GM23338 (cell line): Measurements from ENCODE around the gene KIAA0513. TPM values are rescaled to one million over a fixed set of nuclear protein-coding genes. Genes with fewer than 3 reads are reported as not detected.

Experiments
- ATAC-seq: fragments of 200-7000 bp; cut with Tn5 transposase; 3 replicates; pipeline ENCODE4 v1.9.1; 2020
- DNase-seq: peaks from one replicate; pipeline ENCODE4 v3.0.0-alpha.2; 2015; ENCODE audit warnings: low spot score
- H2AFZ ChIP-seq: fragments of 200-600 bp; sonication (generic); 2 replicates; pipeline ENCODE4 v1.8.0; 2016; ENCODE audit warnings: antibody characterized with exemption, mild to moderate bottlenecking, moderate library complexity
- H3F3A ChIP-seq: fragments of 200-600 bp; sonication (generic); replicated peaks from 2 replicates; pipeline ENCODE4 v1.8.0; 2017; ENCODE audit warnings: antibody characterized with exemption, mixed run types, low read depth
- H3K27ac ChIP-seq: fragments of 200-600 bp; sonication (generic); 2 replicates; pipeline ENCODE4 v1.6.1; 2016; ENCODE audit warnings: low read depth
- H3K27me3 ChIP-seq: fragments of 200-600 bp; sonication (generic); 2 replicates; pipeline ENCODE4 v1.8.0; 2016; ENCODE audit warnings: mild to moderate bottlenecking, mixed run types, moderate library complexity; ENCODE audit not compliant: insufficient read depth
- H3K36me3 ChIP-seq: fragments of 200-600 bp; sonication (generic); 2 replicates; pipeline ENCODE4 v1.8.0; 2016; ENCODE audit warnings: mild to moderate bottlenecking; ENCODE audit not compliant: insufficient read depth
- H3K4me1 ChIP-seq: fragments of 200-600 bp; sonication (generic); 2 replicates; pipeline ENCODE4 v1.8.0; 2016; ENCODE audit warnings: mild to moderate bottlenecking, moderate library complexity; ENCODE audit not compliant: insufficient read depth
- H3K4me2 ChIP-seq: fragments of 200-600 bp; sonication (generic); 2 replicates; pipeline ENCODE4 v1.7.1; 2017; ENCODE audit warnings: mixed run types
- H3K4me3 ChIP-seq: fragments of 200-600 bp; sonication (generic); 2 replicates; pipeline ENCODE4 v1.6.1; 2016; ENCODE audit warnings: mixed run types
- H3K79me2 ChIP-seq: fragments of 200-600 bp; sonication (generic); replicated peaks from 2 replicates; pipeline ENCODE4 v1.8.0; 2017; ENCODE audit warnings: mild to moderate bottlenecking; ENCODE audit not compliant: insufficient read depth
- H3K9me2 ChIP-seq: fragments of 200-600 bp; sonication (generic); 2 replicates; pipeline ENCODE4 v1.8.0; 2017; ENCODE audit not compliant: insufficient read depth
- H4K20me1 ChIP-seq: fragments of 200-600 bp; sonication (generic); replicated peaks from 2 replicates; pipeline ENCODE4 v1.8.0; 2017; ENCODE audit warnings: mild to moderate bottlenecking; ENCODE audit not compliant: insufficient read depth
- H3K27ac Mint-ChIP-seq: 2 replicates; pipeline ENCODE4 v1.8.0; 2020; ENCODE audit warnings: inconsistent platforms, mild to moderate bottlenecking, moderate library complexity, mixed read lengths
- H3K27me3 Mint-ChIP-seq: 3 replicates; pipeline ENCODE4 v1.8.0; 2022; ENCODE audit warnings: low read depth, mild to moderate bottlenecking, moderate library complexity, mixed read lengths, inconsistent platforms; ENCODE audit not compliant: insufficient read depth, poor library complexity
- H3K36me3 Mint-ChIP-seq: 3 replicates; pipeline ENCODE4 v1.8.0; 2021; ENCODE audit warnings: low read depth, mild to moderate bottlenecking, inconsistent platforms, moderate library complexity, mixed read lengths
- H3K4me1 Mint-ChIP-seq: 3 replicates; pipeline ENCODE4 v1.8.0; 2020; ENCODE audit warnings: mild to moderate bottlenecking, inconsistent platforms, mixed read lengths
- H3K4me3 Mint-ChIP-seq: 3 replicates; pipeline ENCODE4 v1.8.0; 2021; ENCODE audit warnings: moderate library complexity, mild to moderate bottlenecking, inconsistent platforms, mixed read lengths
- H3K9me3 Mint-ChIP-seq: 3 replicates; pipeline ENCODE4 v1.8.0; 2020; ENCODE audit warnings: moderate library complexity, mild to moderate bottlenecking, inconsistent platforms, mixed read lengths
- EZH2phosphoT487 ChIP-seq: fragments of 200-600 bp; sonication (generic); IDR thresholded peaks from one replicate; pipeline ENCODE4 v1.8.1; 2018; ENCODE audit warnings: antibody characterized with exemption; ENCODE audit not compliant: unreplicated experiment
- POLR2AphosphoS5 ChIP-seq: IDR thresholded peaks from 2 replicates; pipeline ENCODE4 v1.6.1; 2016; ENCODE audit warnings: antibody characterized with exemption, low read depth
- STAT1 ChIP-seq: IDR thresholded peaks from one replicate; pipeline ENCODE4 v1.6.1; 2016; ENCODE audit warnings: antibody characterized with exemption; ENCODE audit not compliant: unreplicated experiment
- ZNF114 ChIP-seq: fragments of 250-450 bp; sonication (Bioruptor Pico); IDR thresholded peaks from 2 replicates; pipeline ENCODE4 v1.5.0; 2020; ENCODE audit warnings: mild to moderate bottlenecking, moderate library complexity
- polyA plus RNA-seq: library from polyadenylated mRNA; unstranded; fragments of >200 nt; fragmentation: Nextera tagmentation; extraction: Ambion mirVana; gene quantifications from 2 replicates; pipeline ENCODE4 v1.2.1, GENCODE V29; 2016
- total RNA-seq: library from RNA; depleted of rRNA; stranded (reverse); fragments of >200 nt; shearing (Covaris generic); gene quantifications from 2 replicates; pipeline ENCODE4 v1.2.3, GENCODE V29; 2014
- TF ChIP-seq, protein P1 (sequence below): IDR thresholded peaks from 2 replicates; pipeline ENCODE4 v1.6.1; 2016; ENCODE audit warnings: antibody characterized with exemption
- TF ChIP-seq, protein P2 (sequence below), 2 experiments: fragments of 200-600 bp in 1 of 2; sonication (generic) in 1 of 2; conservative IDR thresholded peaks; 2 replicates each; pipeline versions ENCODE4 v1.5.1 to v1.6.1; 2016 to 2017; ENCODE audit warnings: antibody characterized with exemption in 2 of 2, low read depth in 2 of 2, mild to moderate bottlenecking in 2 of 2, moderate library complexity in 1 of 2
- TF ChIP-seq, protein P3 (sequence below): IDR thresholded peaks from one replicate; pipeline ENCODE4 v1.6.1; 2018; ENCODE audit warnings: antibody characterized with exemption; ENCODE audit not compliant: unreplicated experiment

Gene KIAA0513
- total and polyA plus RNA-seq, 2 experiments from 2014 or later, result 2.1 to 8.7 TPM

DNA sequence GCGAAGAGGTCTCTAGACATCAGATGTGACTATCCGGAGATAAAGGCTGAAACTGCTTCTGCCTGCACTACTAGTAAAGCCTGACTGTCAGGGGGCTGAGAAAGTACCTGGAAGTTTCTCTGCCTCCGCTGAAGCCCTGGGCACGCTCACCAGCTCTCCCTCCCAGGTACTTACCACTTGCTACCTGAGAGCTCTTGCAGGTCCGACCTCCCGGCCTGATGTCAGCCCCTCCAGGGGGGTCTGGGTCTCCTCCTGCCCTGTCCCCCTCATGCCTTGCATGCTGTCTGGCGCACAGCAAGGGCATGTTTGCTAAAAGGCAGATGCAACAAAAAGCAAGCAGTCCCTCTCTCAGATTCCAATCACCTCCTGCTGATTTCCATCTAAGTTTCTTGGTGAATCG is 33.7 kb upstream of the KIAA0513 start:
- no peaks in the 10 kb centered on the region for H3K27me3 ChIP-seq
- H3K36me3 ChIP-seq, result no peaks in the 10 kb centered on the region
- H3K27ac ChIP-seq, result no peak overlapping the region
- Mint-ChIP-seq H3K4me3 (no peak overlapping the region), H3K4me1 (peaks cover 6% of the 10 kb centered on the region; the same call in 2 of the 3 replicates), H3K9me3 (no peaks in the 10 kb centered on the region), H3K27me3 (peaks cover 3% of the 10 kb centered on the region), H3K27ac (no peak overlapping the region; the same call in 1 of the 2 replicates), H3K36me3 (peaks cover 45% of the 10 kb centered on the region)
- peaks cover 7% of the 10 kb centered on the region; the same call in 1 of the 2 replicates for H4K20me1 ChIP-seq
- H3F3A ChIP-seq, result no peaks in the 10 kb centered on the region
- H3K4me1 ChIP-seq, result no peaks in the 10 kb centered on the region
- H3K4me2 ChIP-seq, result no peak overlapping the region
- ATAC-seq, result no peak
- TF ChIP-seq, protein P1, sequence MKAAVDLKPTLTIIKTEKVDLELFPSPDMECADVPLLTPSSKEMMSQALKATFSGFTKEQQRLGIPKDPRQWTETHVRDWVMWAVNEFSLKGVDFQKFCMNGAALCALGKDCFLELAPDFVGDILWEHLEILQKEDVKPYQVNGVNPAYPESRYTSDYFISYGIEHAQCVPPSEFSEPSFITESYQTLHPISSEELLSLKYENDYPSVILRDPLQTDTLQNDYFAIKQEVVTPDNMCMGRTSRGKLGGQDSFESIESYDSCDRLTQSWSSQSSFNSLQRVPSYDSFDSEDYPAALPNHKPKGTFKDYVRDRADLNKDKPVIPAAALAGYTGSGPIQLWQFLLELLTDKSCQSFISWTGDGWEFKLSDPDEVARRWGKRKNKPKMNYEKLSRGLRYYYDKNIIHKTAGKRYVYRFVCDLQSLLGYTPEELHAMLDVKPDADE, result no peak
- no peak for TF ChIP-seq POLR2AphosphoS5
- no peaks in the 10 kb centered on the region for H3K9me2 ChIP-seq
- H2AFZ ChIP-seq, result no peak overlapping the region
- no peak for DNase-seq
- no peak overlapping the region for H3K4me3 ChIP-seq
- peaks cover 56% of the 10 kb centered on the region for H3K79me2 ChIP-seq

DNA sequence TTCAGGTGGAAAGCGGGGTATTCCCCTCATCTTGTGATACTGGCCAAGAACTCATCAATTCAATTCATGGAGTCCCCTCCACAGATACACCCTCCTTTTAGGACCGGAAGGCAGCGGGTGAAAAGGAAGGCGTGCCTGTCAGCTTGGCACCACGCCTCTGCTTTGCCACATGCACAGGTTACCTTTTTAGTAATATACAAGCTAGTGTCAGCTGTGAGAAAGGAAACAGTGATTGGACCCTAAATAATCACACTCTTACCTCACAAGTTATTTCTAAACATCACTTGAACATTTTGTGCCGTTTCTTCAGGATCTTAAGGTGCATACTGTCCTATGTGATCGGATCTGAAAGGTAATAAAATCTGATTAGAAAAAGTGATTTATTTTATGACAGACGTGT is 31.9 kb upstream of the KIAA0513 start:
- H3K36me3 ChIP-seq, result no peaks in the 10 kb centered on the region
- H3K27ac ChIP-seq, result 0 out of 2 replicates have a peak overlapping the region, but pooled peaks have one; percentile 66
- no peak overlapping the region for H3K4me2 ChIP-seq
- H2AFZ ChIP-seq, result no peak overlapping the region
- peaks cover 11% of the 10 kb centered on the region; the same call in 1 of the 2 replicates for H4K20me1 ChIP-seq
- no peaks in the 10 kb centered on the region for H3K27me3 ChIP-seq
- H3K27ac Mint-ChIP-seq, result no peak overlapping the region
- TF ChIP-seq EZH2phosphoT487, result no peak
- TF ChIP-seq, protein P1, result no peak
- TF ChIP-seq STAT1, result no peak
- peaks cover 6% of the 10 kb centered on the region; the same call in 2 of the 3 replicates for H3K4me1 Mint-ChIP-seq
- ATAC-seq, result no peak
- no peak for DNase-seq
- H3K36me3 Mint-ChIP-seq, result peaks cover 36% of the 10 kb centered on the region
- peaks cover 73% of the 10 kb centered on the region for H3K79me2 ChIP-seq
- H3F3A ChIP-seq, result no peaks in the 10 kb centered on the region
- H3K4me3 Mint-ChIP-seq, result no peak overlapping the region
- no peaks in the 10 kb centered on the region for H3K9me3 Mint-ChIP-seq
- H3K4me3 ChIP-seq, result no peak overlapping the region
- H3K27me3 Mint-ChIP-seq, result peaks cover 3% of the 10 kb centered on the region
- H3K4me1 ChIP-seq, result no peaks in the 10 kb centered on the region
- H3K9me2 ChIP-seq, result no peaks in the 10 kb centered on the region

DNA sequence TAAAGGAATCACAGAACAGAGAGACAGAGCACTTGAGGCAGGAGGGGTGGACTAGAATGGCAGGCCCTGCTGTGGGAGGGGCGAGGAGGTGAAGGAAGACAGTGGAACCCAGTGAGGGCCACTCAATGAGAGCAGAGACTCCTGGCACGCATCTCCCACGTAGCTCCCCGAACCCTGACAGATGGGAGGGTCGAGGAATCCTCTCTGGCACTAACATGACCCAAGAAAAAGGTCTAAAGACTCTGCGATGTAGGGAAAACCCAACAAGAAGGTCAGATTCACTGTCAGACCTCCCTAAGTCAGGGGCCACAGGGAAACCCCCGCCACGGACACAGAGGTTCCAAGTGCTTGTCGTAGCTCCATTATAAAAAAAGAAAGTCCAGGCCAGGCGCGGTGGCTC is 31.2 kb upstream of the KIAA0513 start:
- Histone ChIP-seq H3F3A (no peaks in the 10 kb centered on the region), H3K4me2 (no peak overlapping the region), H3K27ac (no peak overlapping the region), H3K9me2 (no peaks in the 10 kb centered on the region), H3K79me2 (peaks cover 80% of the 10 kb centered on the region), H4K20me1 (peaks cover 15% of the 10 kb centered on the region; the same call in 1 of the 2 replicates), H3K36me3 (no peaks in the 10 kb centered on the region), H3K4me3 (no peak overlapping the region), H3K4me1 (no peaks in the 10 kb centered on the region), H2AFZ (no peak overlapping the region), H3K27me3 (no peaks in the 10 kb centered on the region)
- no peak for ATAC-seq
- Mint-ChIP-seq H3K27ac (no peak overlapping the region), H3K9me3 (no peaks in the 10 kb centered on the region), H3K4me3 (no peak overlapping the region), H3K27me3 (peaks cover 3% of the 10 kb centered on the region), H3K4me1 (peaks cover 6% of the 10 kb centered on the region; the same call in 2 of the 3 replicates), H3K36me3 (peaks cover 30% of the 10 kb centered on the region)
- TF ChIP-seq, protein P2, sequence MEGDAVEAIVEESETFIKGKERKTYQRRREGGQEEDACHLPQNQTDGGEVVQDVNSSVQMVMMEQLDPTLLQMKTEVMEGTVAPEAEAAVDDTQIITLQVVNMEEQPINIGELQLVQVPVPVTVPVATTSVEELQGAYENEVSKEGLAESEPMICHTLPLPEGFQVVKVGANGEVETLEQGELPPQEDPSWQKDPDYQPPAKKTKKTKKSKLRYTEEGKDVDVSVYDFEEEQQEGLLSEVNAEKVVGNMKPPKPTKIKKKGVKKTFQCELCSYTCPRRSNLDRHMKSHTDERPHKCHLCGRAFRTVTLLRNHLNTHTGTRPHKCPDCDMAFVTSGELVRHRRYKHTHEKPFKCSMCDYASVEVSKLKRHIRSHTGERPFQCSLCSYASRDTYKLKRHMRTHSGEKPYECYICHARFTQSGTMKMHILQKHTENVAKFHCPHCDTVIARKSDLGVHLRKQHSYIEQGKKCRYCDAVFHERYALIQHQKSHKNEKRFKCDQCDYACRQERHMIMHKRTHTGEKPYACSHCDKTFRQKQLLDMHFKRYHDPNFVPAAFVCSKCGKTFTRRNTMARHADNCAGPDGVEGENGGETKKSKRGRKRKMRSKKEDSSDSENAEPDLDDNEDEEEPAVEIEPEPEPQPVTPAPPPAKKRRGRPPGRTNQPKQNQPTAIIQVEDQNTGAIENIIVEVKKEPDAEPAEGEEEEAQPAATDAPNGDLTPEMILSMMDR (conservative IDR thresholded peaks at IDR 0.05; ENCODE audit: low read depth in 2 of 2), result no peak
- no peak for TF ChIP-seq ZNF114
- TF ChIP-seq, protein P1, result no peak
- TF ChIP-seq, protein P3, sequence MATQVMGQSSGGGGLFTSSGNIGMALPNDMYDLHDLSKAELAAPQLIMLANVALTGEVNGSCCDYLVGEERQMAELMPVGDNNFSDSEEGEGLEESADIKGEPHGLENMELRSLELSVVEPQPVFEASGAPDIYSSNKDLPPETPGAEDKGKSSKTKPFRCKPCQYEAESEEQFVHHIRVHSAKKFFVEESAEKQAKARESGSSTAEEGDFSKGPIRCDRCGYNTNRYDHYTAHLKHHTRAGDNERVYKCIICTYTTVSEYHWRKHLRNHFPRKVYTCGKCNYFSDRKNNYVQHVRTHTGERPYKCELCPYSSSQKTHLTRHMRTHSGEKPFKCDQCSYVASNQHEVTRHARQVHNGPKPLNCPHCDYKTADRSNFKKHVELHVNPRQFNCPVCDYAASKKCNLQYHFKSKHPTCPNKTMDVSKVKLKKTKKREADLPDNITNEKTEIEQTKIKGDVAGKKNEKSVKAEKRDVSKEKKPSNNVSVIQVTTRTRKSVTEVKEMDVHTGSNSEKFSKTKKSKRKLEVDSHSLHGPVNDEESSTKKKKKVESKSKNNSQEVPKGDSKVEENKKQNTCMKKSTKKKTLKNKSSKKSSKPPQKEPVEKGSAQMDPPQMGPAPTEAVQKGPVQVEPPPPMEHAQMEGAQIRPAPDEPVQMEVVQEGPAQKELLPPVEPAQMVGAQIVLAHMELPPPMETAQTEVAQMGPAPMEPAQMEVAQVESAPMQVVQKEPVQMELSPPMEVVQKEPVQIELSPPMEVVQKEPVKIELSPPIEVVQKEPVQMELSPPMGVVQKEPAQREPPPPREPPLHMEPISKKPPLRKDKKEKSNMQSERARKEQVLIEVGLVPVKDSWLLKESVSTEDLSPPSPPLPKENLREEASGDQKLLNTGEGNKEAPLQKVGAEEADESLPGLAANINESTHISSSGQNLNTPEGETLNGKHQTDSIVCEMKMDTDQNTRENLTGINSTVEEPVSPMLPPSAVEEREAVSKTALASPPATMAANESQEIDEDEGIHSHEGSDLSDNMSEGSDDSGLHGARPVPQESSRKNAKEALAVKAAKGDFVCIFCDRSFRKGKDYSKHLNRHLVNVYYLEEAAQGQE, result no peak
- no peak for DNase-seq
